Gastrocnemius medialis (tissue), 4 donors: ENCODE data around the gene KRAS.

ENCODE experiments used
- CTCF ChIP-seq, 5 experiments: fragments of 450-650 bp in 3 of 5; fragments of 200-600 bp in 2 of 5; sonication (generic) in 2 of 5; IDR thresholded peaks in 4 of 5; conservative IDR thresholded peaks in 1 of 5; 1 replicate in 4 of 5; 2 replicates in 1 of 5; pipeline ENCODE4 v1.5.1; 2016 to 2019; ENCODE audit warnings: antibody characterized with exemption in 5 of 5, mild to moderate bottlenecking in 3 of 5, moderate library complexity in 3 of 5
- POLR2A ChIP-seq, 2 donors: fragments of 450-650 bp; IDR thresholded peaks; one replicate each; pipeline ENCODE4 v1.6.1; 2017; ENCODE audit warnings: antibody characterized with exemption in 2 of 2, mild to moderate bottlenecking in 2 of 2, moderate library complexity in 2 of 2

GRCh38 chr12:25284024-25284423, 33.3 kb upstream of the KRAS start:
- TF ChIP-seq CTCF (IDR thresholded peaks at IDR 0.05 in 4 of 5, conservative IDR thresholded peaks at IDR 0.05 in 1 of 5) = no peak
- no peak for TF ChIP-seq POLR2A (IDR thresholded peaks at IDR 0.05)
